GM12865 (cell line): ENCODE data around the gene CLDN4.

Source experiments
- DNase-seq: peaks from one replicate; pipeline ENCODE4 v3.0.0; 2010; ENCODE audit warnings: low read depth
- H3K4me3 ChIP-seq: 2 replicates; pipeline ENCODE4 v1.5.1; 2011; ENCODE audit warnings: mild to moderate bottlenecking, low read depth, low read length, control low read depth
- TF ChIP-seq, protein P1 (sequence below): IDR thresholded peaks from 2 replicates; pipeline ENCODE4 v1.5.1; 2011; ENCODE audit warnings: low read length, control low read depth, low read depth, inconsistent platforms; ENCODE audit not compliant: insufficient read depth; ENCODE audit errors: missing control alignments

Gene CLDN4

DNA sequence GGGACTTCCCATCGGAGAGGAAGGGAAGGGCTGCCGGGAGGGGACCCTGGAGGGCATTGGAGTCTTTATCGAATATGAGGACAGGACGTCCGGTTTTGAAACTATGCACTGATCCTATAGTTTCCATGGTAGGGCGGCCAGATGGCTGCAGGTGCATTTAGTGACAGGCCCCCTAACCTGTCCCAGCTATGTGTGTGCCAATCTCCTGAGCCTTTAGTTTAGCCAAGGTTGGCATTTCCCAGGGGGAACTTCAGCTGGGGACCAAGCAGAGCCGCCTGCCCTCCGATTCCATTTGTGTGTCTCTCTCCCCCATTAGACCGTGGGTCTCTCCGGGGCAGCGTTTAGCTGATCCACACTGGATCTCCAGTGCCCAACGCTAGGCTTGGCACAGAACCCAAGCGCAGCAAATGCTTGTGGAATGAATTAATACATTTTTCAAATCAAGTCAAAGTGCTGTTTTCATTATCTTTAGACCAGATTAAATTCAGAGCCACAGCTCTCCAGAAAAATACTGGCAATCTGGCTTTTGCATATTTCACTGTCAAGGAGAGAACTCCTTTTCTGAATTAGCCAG is 50.0 kb downstream of the CLDN4 start:
- no peak overlapping the region for H3K4me3 ChIP-seq
- TF ChIP-seq, protein P1, sequence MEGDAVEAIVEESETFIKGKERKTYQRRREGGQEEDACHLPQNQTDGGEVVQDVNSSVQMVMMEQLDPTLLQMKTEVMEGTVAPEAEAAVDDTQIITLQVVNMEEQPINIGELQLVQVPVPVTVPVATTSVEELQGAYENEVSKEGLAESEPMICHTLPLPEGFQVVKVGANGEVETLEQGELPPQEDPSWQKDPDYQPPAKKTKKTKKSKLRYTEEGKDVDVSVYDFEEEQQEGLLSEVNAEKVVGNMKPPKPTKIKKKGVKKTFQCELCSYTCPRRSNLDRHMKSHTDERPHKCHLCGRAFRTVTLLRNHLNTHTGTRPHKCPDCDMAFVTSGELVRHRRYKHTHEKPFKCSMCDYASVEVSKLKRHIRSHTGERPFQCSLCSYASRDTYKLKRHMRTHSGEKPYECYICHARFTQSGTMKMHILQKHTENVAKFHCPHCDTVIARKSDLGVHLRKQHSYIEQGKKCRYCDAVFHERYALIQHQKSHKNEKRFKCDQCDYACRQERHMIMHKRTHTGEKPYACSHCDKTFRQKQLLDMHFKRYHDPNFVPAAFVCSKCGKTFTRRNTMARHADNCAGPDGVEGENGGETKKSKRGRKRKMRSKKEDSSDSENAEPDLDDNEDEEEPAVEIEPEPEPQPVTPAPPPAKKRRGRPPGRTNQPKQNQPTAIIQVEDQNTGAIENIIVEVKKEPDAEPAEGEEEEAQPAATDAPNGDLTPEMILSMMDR, result no peak
- no peak for DNase-seq

DNA sequence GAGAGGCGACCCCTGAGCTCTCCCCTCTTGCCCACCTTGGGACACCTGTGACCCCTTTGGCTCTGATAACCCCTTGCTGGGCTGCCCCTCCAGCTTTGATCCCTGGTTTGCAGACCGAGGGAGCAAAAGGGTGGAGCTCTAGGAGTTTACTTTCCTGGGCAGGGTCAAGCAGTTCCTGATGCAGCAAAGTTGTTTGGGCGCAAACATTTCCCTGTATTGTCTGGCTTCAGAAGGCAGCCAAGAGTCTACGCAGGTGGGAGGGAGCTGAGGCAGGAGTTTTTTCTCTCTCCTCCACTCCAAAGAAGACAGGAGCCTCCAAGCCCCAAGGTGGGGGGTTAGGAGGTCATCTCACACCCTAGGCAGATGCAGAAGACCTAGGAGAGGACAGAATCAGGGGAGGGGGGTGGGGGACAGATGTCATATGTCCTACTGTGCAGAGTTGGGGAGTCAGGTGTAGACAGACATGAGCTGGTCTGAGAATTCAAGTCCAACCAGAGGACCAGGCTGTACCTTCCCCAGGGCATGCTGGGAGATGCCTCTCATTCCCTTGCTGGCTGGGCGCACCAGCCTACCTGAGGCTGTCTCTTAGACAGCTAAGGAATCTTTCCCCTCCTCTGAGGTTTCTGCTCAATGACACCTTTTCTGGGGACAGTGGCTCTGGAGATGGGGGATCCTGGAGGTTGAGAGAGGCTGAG is 50.7 kb downstream of the CLDN4 start:
- no peak overlapping the region for H3K4me3 ChIP-seq
- no peak for DNase-seq
- TF ChIP-seq, protein P1, result no peak

DNA sequence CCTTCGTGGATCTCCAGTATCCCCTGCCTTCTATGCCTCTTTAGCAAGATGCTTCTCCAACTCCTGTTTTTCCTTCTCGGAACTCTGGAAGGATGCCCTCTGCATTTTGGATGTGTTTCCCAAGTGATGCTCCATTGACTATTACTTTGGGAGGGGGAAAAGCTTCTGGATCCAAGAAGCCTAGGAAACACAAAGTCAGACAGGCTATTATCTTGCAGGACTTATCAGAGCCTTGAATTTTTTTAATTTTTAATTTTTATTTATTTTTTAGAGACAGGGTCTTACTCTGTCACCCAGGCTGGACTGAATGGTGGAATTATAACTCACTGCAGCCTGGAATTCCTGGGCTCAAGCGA is 51.2 kb downstream of the CLDN4 start:
- TF ChIP-seq, protein P1, result no peak
- DNase-seq, result no peak
- H3K4me3 ChIP-seq, result no peak overlapping the region
